A673 (cell line): ENCODE measurements around the gene TAL2.

Experiments
- EZH2 ChIP-seq: fragments of 200-600 bp; sonication (generic); IDR thresholded peaks from 2 replicates; pipeline ENCODE4 v1.6.1; 2017; ENCODE audit warnings: borderline replicate concordance, low read depth, mild to moderate bottlenecking, mixed read lengths, antibody characterized with exemption, low read length; ENCODE audit not compliant: poor library complexity, severe bottlenecking
- TF ChIP-seq, protein P1 (sequence below): fragments of 300-800, 200-600 bp; sonication (generic); conservative IDR thresholded peaks from 2 replicates; pipeline ENCODE4 v1.5.1; 2017; ENCODE audit warnings: low read depth, mild to moderate bottlenecking, antibody characterized with exemption, low read length, moderate library complexity, mixed read lengths

DNA sequence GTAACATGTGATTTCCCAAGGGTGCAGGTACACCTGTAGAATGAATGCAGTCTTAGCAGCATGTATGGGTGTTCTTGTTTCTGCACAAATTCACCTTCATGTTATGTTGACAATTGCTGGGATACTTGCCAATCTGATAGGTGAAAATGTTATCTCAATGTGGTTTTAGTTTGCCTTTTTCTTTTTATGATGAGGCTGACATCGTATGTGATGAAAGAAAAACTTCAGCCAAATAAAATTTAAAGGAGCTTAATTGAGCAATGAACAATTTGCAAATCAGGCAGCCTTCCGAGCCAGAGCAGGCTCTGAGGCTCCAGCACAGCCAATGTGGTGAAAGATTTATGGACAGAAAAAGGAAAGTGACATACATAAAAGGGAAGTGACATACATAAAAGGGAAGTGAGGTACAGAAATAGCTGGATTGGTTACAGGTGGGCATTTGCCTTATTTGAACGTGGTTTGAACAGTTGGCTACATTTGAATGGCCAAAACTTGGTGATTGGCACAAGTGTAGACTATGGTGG is 10.5 kb downstream of the TAL2 start:
- TF ChIP-seq, protein P1, sequence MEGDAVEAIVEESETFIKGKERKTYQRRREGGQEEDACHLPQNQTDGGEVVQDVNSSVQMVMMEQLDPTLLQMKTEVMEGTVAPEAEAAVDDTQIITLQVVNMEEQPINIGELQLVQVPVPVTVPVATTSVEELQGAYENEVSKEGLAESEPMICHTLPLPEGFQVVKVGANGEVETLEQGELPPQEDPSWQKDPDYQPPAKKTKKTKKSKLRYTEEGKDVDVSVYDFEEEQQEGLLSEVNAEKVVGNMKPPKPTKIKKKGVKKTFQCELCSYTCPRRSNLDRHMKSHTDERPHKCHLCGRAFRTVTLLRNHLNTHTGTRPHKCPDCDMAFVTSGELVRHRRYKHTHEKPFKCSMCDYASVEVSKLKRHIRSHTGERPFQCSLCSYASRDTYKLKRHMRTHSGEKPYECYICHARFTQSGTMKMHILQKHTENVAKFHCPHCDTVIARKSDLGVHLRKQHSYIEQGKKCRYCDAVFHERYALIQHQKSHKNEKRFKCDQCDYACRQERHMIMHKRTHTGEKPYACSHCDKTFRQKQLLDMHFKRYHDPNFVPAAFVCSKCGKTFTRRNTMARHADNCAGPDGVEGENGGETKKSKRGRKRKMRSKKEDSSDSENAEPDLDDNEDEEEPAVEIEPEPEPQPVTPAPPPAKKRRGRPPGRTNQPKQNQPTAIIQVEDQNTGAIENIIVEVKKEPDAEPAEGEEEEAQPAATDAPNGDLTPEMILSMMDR, result no peak
- TF ChIP-seq EZH2, result no peak
